B cell (primary cell): ENCODE data around the gene ARHGEF4. TPM values are rescaled to one million over a fixed set of nuclear protein-coding genes. Genes with fewer than 3 reads are reported as not detected.

Source experiments
- ATAC-seq: fragments of 200-7000 bp; cut with Tn5 transposase; one replicate; pipeline ENCODE4 v1.10.0; 2021; ENCODE audit warnings: low read depth, mild to moderate bottlenecking, moderate number of reproducible peaks, moderate library complexity
- CTCF ChIA-PET: fragments of 350-600 bp; sonication (Branson Sonifier 250); formaldehyde crosslinking; loops from one replicate; lab custom pipeline; 2021; ENCODE audit warnings: antibody characterized with exemption, inconsistent platforms; lab: Charles Lee
- POLR2A ChIA-PET: fragments of 350-600 bp; sonication (Branson Sonifier 250); formaldehyde crosslinking; loops from one replicate; lab custom pipeline; 2021; ENCODE audit warnings: antibody characterized with exemption; lab: Charles Lee
- DNase-seq: peaks from one replicate; pipeline ENCODE4 v3.0.0; 2013
- H2AFZ ChIP-seq: 2 replicates; pipeline ENCODE4 v1.6.1; 2012; ENCODE audit warnings: mild to moderate bottlenecking, low read depth, low read length; ENCODE audit not compliant: insufficient read depth, poor library complexity, severe bottlenecking
- H3K27ac ChIP-seq, 2 donors: 1 replicate in 1 of 2; 2 replicates in 1 of 2; pipeline ENCODE4 v1.5.1; 2012 to 2013; ENCODE audit warnings: low read length in 2 of 2, mild to moderate bottlenecking in 2 of 2, moderate library complexity in 1 of 2
- H3K27me3 ChIP-seq, 4 experiments: fragments of 200-600 bp in 1 of 4; sonication (generic) in 1 of 4; replicated peaks in 1 of 4; 1 replicate in 2 of 4; 2 replicates in 2 of 4; pipeline versions ENCODE4 v1.6.1 to v1.7.0; 2013 to 2016; ENCODE audit warnings: low read length in 3 of 4, mild to moderate bottlenecking in 2 of 4, mixed read lengths in 1 of 4, moderate library complexity in 1 of 4; ENCODE audit not compliant: insufficient read depth in 4 of 4, control insufficient read depth in 3 of 4; ENCODE audit errors: control extremely low read depth in 1 of 4
- H3K36me3 ChIP-seq, 2 experiments: replicated peaks in 1 of 2; 1 replicate in 1 of 2; 2 replicates in 1 of 2; pipeline versions ENCODE4 v1.6.1 to v1.7.1; 2013; ENCODE audit warnings: low read length in 1 of 2; ENCODE audit not compliant: insufficient read depth in 2 of 2, control insufficient read depth in 1 of 2; ENCODE audit errors: control extremely low read depth in 1 of 2, extremely low read depth in 1 of 2
- H3K4me1 ChIP-seq, 2 donors: fragments of 200-600 bp in 1 of 2; sonication (generic) in 1 of 2; 1 replicate in 1 of 2; 2 replicates in 1 of 2; pipeline versions ENCODE4 v1.5.1 to v1.6.1; 2013 to 2017; ENCODE audit warnings: low read length in 2 of 2; ENCODE audit not compliant: control insufficient read depth in 2 of 2, insufficient read depth in 2 of 2
- H3K4me2 ChIP-seq: replicated peaks from 2 replicates; pipeline ENCODE3; 2012; ENCODE audit warnings: mild to moderate bottlenecking, low read depth, low read length; ENCODE audit not compliant: poor library complexity, severe bottlenecking
- H3K4me3 ChIP-seq, 5 experiments: fragments of 200-600 bp in 1 of 5; sonication (generic) in 1 of 5; 1 replicate in 3 of 5; 2 replicates in 2 of 5; pipeline versions ENCODE4 v1.5.1 to v1.7.0; 2011 to 2016; ENCODE audit warnings: low read length in 4 of 5, mild to moderate bottlenecking in 4 of 5, low read depth in 2 of 5, control low read depth in 1 of 5, moderate library complexity in 1 of 5; ENCODE audit not compliant: insufficient read depth in 1 of 5; ENCODE audit errors: control extremely low read depth in 1 of 5, extremely low read depth in 1 of 5
- H3K79me2 ChIP-seq: fragments of 200-600 bp; sonication (generic); one replicate; pipeline ENCODE4 v1.6.0; 2016; ENCODE audit warnings: low read length; ENCODE audit not compliant: control insufficient read depth, insufficient read depth
- H3K9ac ChIP-seq: fragments of 200-600 bp; sonication (generic); 2 replicates; pipeline ENCODE4 v1.6.1; 2017; ENCODE audit warnings: mild to moderate bottlenecking, low read length, moderate library complexity
- H3K9me3 ChIP-seq, 3 donors: one replicate each; pipeline versions ENCODE4 v1.6.1 to v1.7.1; 2013; ENCODE audit warnings: low read length in 2 of 3; ENCODE audit not compliant: control insufficient read depth in 2 of 3, insufficient read depth in 1 of 3; ENCODE audit errors: control extremely low read depth in 1 of 3
- H4K20me1 ChIP-seq: 2 replicates; pipeline ENCODE4 v1.6.0; 2012; ENCODE audit warnings: mild to moderate bottlenecking, low read length; ENCODE audit not compliant: insufficient read depth, control insufficient read depth, poor library complexity, severe bottlenecking
- H3K27ac Mint-ChIP-seq: one replicate; pipeline ENCODE4 v1.8.0; 2021; ENCODE audit warnings: mixed read lengths
- H3K27me3 Mint-ChIP-seq: one replicate; pipeline ENCODE4 v1.8.0; 2021; ENCODE audit warnings: mixed read lengths
- H3K4me1 Mint-ChIP-seq: one replicate; pipeline ENCODE4 v1.8.0; 2021; ENCODE audit warnings: mixed read lengths
- H3K4me3 Mint-ChIP-seq: one replicate; pipeline ENCODE4 v1.8.0; 2021; ENCODE audit warnings: mixed read lengths
- H3K9me3 Mint-ChIP-seq: one replicate; pipeline ENCODE4 v1.8.0; 2022; ENCODE audit warnings: mixed read lengths; ENCODE audit not compliant: insufficient read depth
- EZH2 ChIP-seq: IDR thresholded peaks from 2 replicates; pipeline ENCODE4 v1.6.1; 2012; ENCODE audit warnings: borderline replicate concordance, low read depth, mild to moderate bottlenecking, moderate library complexity, low read length; ENCODE audit not compliant: insufficient read depth, poor library complexity, severe bottlenecking
- WGBS: methylation state at CpG from one replicate; pipeline ENCODE4 v1.1.5; 2013; ENCODE audit warnings: missing lambda C conversion rate; ENCODE audit not compliant: insufficient coverage; 5-methylcytosine and 5-hydroxymethylcytosine counted together
- intact Hi-C: fragments of 100-400 bp; cut with micrococcal nuclease; formaldehyde crosslinking; loops from one replicate; pipeline ENCODE4 v1.10.0; 2022
- polyA plus RNA-seq: library from polyadenylated mRNA; depleted of rRNA; stranded (reverse); fragments of >200 nt; gene quantifications from 2 replicates; pipeline ENCODE4 v1.2.3, GENCODE V29; 2012
- total RNA-seq, 2 donors: library from RNA; stranded (reverse); fragments of 120-200 nt in 1 of 2; gene quantifications; 1 replicate in 1 of 2; 2 replicates in 1 of 2; pipeline versions ENCODE4 v1.2.3 to v1.2.4, GENCODE V29; 2013 to 2022
- TF ChIP-seq, protein P1 (sequence below): fragments of 200-600 bp; IDR thresholded peaks from one replicate; pipeline ENCODE4 v1.8.0; 2022; ENCODE audit warnings: antibody characterized with exemption, mild to moderate bottlenecking

The ARHGEF4 gene
- total and polyA plus RNA-seq, 2 donors (not counting 1 experiment from before 2014, with no cell fraction given): 2.1 TPM; not detected in 1

DNA sequence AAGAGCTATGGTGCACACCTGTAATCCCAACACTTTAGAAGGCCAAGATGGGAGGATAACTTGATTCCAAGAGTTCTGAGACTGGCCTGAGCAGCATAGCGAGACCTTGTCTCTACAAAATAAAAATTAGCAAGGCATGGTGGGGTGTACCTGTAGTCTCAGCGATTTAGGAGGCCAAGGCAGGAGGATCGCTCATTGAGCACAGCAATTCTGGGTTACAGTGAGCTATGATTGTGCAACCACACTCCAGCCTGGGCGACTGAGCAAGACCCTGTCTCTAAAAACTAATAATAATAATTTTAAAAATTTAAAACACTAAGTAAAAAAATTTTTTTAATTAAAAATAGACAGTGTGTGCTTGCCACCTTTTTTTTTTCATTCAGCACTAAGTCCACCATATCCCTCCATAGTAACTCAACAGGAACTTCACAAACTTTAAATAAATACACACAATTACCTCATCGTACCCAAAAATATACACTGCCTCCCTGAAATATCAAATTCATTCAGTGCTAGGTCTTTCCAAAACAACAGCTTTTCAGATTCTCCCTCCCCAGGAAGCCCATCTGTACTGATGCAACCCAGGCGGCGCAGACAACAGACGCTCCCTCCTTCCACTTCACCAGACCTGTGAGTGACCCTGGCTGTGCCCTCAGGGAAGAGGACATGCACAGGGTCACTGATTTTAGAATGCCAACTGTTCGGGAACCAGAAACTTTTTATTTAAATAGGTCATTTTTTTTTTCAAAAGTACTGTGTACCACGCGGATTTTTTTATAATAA, 227.0 kb downstream of the ARHGEF4 start:
- Histone ChIP-seq H3K4me3 (no peak overlapping the region), H3K4me1 (no peaks in the 10 kb centered on the region), H3K9me3 (no peaks in the 10 kb centered on the region), H3K27me3 (no peaks in the 10 kb centered on the region), H3K9ac (no peak overlapping the region), H3K79me2 (peaks cover 88% of the 10 kb centered on the region), H3K27ac (no peak overlapping the region), H3K36me3 (peaks cover 0 to 61% of the 10 kb centered on the region in 2 experiments), H4K20me1 (peaks cover 74% of the 10 kb centered on the region), H2AFZ (no peak overlapping the region), H3K4me2 (no peak overlapping the region)
- WGBS: 97% methylated on average over 5 of the region's 11 CpGs
- CTCF ChIA-PET: no interaction called here
- Mint-ChIP-seq H3K4me3 (no peak overlapping the region), H3K4me1 (peaks cover 13% of the 10 kb centered on the region), H3K27me3 (no peaks in the 10 kb centered on the region), H3K27ac (no peak overlapping the region), H3K9me3 (no peaks in the 10 kb centered on the region)
- DNase-seq (no peak), ATAC-seq (no peak)
- intact Hi-C loops: no loop called here
- TF ChIP-seq, protein P1, sequence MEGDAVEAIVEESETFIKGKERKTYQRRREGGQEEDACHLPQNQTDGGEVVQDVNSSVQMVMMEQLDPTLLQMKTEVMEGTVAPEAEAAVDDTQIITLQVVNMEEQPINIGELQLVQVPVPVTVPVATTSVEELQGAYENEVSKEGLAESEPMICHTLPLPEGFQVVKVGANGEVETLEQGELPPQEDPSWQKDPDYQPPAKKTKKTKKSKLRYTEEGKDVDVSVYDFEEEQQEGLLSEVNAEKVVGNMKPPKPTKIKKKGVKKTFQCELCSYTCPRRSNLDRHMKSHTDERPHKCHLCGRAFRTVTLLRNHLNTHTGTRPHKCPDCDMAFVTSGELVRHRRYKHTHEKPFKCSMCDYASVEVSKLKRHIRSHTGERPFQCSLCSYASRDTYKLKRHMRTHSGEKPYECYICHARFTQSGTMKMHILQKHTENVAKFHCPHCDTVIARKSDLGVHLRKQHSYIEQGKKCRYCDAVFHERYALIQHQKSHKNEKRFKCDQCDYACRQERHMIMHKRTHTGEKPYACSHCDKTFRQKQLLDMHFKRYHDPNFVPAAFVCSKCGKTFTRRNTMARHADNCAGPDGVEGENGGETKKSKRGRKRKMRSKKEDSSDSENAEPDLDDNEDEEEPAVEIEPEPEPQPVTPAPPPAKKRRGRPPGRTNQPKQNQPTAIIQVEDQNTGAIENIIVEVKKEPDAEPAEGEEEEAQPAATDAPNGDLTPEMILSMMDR: no peak
- TF ChIP-seq EZH2: no peak
- POLR2A ChIA-PET: no interaction called here
